Measurements from ENCODE around the gene MAGED1.

- TF ChIP-seq CTCF (conservative IDR thresholded peaks at IDR 0.05 in 1 of 2, IDR thresholded peaks at IDR 0.05 in 1 of 2; ENCODE audit: extremely low read depth in 1 of 2, insufficient read depth in 1 of 2, low read depth in 1 of 2, low read length in 2 of 2) = no peak
- TF ChIP-seq EZH2 (IDR thresholded peaks at IDR 0.05; ENCODE audit: borderline replicate concordance, low read length) = no peak
Measured at GRCh38 chrX:51917604-51918003, 24.2 kb downstream of the MAGED1 start.
